HL-60/S4 treated with phorbol 12-myristate 13-acetate at 8.2 ng/mL for 4 days and 3 days (cell line): ENCODE results near the gene PPIP5K2.
"Not testable (repeated sequence)": the region's sequence is repeated elsewhere in the genome, so short reads cannot be mapped to it uniquely, and the experiment has no call there.

Experiments
- in situ Hi-C: fragments of 300-500 bp; cut with MboI; formaldehyde crosslinking; loops from 2 replicates; pipeline ENCODE4 v1.15.0; 2022; ENCODE audit warnings: low sequenced_read_pairs

Gene PPIP5K2

DNA sequence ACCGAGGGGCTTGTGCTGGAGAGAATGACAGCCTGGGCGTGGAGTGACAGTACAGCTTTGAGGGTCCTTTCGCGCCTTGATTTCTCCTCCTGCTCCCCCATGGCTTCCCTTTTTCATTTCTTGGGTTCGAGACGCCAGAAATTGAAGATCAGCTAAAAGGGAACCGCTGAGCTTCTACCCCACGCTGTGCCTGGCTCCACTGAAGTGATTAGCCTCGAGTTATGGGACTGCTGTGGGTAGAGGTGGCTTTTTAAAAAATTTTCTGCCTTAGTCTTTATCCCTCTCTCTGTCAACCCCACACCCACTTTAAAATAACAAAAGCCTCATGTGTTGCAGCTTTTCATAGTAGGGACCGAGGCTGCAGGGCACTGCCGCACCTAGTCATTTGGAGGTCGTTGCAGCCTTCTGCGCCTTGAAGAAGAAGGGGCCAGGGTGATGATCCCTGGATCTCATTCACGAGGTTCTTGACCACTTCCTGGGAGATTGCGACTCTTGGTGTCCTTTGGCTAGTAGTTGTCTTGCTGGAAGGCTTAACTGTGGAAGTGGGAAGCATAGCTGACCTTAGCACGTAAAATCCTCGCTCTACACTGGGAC is 603 bp downstream of the PPIP5K2 start:
- in situ Hi-C loops: no loop called here

DNA sequence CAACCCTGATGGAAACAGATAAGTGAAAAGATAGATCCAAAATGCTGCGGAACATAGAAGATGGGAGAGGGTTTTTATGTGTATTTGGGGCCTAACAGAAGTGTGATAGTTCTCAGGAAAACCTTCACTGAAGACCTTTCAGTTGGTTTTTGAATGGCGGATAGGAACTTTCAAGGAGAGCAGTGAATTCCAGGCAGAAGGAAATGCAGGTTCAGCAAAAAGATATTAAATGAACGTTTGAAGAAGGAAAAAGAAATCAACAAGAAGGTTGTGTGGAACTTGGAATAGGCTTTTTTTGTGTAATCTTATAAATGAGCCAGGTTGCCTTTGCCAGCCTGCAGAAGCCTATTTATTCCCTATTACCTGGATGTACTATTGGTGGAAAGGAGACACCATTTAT is 2.1 kb downstream of the PPIP5K2 start:
- in situ Hi-C loops: no loop called here

DNA sequence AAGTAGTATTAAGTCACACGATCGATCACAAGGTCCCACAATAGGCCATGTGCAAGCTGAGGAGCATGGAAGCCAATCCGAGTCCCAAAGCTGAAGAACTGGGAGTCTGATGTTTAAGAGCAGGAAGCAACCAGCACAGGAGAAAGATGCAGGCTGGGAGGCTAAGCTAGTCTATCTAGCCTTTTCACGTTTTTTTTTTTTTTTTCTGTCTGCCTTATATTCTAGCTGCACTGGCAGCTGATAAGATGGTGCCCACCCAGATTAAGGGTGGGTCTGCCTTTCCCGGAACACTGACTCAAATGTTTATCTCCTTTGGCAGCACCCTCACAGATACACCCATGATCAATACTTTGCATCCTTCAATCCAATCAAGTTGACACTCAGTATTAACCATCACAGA is 6.5 kb downstream of the PPIP5K2 start:
- in situ Hi-C loops: loop anchor here (25.0 kb wide), 1 partner anchor 339 kb away; no protein-coding TSS in a partner anchor

DNA sequence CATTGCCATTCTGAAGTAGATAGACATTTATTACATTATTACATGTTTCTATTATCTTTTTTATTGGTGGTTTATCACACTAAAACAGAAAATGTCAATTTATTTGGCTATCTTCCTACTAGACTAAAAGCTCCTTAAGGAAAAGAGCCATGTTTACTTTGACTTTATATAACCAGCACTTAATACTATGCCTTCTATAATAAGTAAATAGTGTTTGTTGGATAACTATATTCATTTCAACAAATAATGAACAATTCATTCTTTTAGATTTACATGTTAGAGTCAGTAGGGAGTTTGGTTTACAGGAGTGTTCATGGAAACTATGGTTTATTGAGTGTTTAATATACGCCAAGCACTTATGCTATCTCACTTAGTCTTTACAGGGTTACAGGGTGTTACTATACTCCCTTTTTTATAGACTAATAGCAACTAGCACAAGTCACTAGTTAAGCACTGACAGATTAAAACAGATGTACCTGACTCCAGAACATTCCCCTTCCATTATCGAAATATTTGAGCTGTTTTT is 7.3 kb downstream of the PPIP5K2 start:
- in situ Hi-C loops: loop anchor here (25.0 kb wide), 1 partner anchor 340 kb away; no protein-coding TSS in a partner anchor

DNA sequence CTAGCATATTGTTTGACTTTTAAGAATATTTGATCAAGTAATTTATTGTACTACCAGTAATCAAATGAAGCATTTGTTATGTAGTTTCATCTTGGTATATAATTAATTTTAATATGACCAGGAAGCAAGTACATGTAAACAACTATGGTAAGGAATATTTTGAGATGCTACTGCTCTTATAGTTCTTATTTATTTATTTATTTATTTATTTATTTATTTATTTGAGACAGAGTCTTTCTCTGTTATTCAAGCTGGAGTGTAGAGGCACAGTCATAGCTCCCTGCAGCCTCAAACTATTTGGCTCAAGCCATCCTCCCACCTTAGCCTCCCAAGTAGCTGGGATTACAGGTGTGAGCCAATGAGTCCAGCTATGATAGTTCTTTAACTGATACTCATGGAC is 8.1 kb downstream of the PPIP5K2 start:
- in situ Hi-C loops: loop anchor here (25.0 kb wide), 1 partner anchor 341 kb away; no protein-coding TSS in a partner anchor

DNA sequence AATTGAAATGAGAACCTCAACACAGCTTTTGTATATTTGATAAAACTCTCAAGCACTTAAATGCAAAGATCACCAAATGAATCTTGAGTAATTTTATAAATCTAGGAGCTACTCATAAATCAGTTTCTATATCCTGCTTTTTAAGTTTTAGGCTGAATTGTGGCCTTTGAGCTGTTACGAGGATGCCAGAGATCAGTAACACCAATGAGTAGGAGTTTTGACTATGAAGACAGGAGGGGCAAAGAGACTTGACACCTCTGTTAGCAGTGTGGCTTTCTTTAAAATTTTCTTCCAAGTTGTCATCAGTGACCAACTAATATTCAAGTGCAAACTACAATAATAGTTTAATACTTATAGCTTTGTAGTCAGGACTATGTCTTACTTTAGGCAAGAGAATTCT is 12.6 kb downstream of the PPIP5K2 start:
- in situ Hi-C loops: loop anchor here (25.0 kb wide), 1 partner anchor 345 kb away; no protein-coding TSS in a partner anchor

DNA sequence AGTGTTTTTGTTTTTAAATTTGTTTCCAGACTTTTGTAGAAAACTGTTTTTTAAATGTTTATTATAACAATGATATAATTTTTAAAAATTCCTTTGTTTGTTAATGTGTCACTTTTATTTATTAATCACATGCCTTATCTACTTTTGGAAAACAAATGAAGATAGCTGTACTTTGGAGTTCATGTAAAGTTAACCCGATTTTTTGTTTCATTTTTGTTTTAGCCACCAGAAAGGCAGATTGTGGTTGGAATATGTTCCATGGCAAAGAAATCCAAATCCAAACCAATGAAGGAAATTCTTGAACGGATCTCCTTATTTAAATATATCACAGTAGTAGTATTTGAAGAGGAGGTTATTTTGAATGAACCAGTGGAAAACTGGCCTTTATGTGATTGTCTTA is 13.1 kb downstream of the PPIP5K2 start:
- in situ Hi-C loops: loop anchor here (25.0 kb wide), 1 partner anchor 346 kb away; no protein-coding TSS in a partner anchor

DNA sequence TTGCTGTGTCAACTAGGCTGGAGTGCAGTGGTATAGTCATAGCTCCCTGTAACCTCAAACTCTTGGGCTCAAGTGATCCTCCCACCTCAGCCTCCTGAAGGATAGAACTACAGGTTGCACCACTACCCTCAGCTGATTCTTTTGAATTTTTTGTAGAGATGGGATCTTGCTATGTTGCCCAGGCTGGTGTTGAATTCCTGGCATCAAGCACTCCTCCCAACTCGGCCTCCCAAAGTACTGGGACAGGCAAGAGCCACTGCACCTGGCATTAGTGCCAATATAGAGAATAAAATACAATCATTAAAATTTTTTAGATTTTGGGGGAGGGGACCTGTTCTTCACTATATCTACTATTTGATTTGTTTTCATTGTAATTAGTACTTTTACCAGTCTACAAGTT is 15.4 kb downstream of the PPIP5K2 start:
- in situ Hi-C loops: loop anchor here (25.0 kb wide), 1 partner anchor 348 kb away; no protein-coding TSS in a partner anchor

DNA sequence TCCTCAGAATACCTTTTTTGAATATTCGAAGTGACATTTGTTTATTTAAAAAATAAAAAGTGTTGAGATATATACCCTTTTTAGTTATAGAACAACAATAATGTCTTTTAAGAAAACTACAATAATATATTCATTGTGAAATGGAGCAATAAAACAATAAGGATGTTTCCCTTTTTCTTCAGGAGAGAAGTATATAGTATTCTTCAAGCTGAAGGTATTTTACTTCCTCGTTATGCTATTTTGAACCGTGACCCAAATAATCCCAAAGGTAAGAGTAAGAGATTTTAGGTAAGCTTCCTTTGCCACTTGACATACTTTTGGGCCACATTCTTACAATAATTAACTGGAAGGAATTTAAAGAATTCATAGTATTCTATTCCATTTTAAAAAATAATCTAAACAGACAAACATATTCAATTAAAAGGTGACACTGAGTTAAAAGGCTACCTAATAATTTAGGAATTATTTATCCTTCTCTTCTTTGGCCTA is 18.1 kb downstream of the PPIP5K2 start:
- in situ Hi-C loops: loop anchor here (25.0 kb wide), 1 partner anchor 351 kb away; no protein-coding TSS in a partner anchor

DNA sequence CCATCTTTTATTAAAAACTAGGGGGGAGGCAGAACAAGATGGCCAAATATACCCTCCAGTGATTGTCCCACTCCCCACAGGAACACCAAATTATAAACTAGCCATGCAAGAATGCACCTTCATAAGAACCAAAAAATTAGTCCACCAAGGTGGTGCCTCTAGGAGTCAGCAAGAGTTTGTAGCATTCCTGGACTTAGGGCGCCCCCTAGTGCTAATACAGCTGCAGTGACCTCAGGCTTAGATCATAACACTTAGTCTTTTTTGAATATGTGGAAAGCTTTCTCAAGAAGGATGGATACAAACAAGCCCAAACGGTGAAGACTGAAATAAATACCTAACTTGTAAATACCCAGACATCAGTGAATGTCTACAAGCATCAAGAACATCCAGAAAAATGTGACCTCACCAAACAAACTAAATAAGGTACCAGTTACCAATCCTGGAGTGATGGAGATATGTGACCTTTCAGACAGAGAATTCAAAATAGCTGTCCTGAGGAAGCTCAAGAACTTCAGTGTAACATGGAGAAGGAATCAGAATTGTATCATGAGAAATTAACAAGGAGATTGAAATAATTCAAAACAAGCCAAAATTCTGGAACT is 19.3 kb downstream of the PPIP5K2 start:
- in situ Hi-C loops: loop anchor here (25.0 kb wide), 1 partner anchor 352 kb away; no protein-coding TSS in a partner anchor

DNA sequence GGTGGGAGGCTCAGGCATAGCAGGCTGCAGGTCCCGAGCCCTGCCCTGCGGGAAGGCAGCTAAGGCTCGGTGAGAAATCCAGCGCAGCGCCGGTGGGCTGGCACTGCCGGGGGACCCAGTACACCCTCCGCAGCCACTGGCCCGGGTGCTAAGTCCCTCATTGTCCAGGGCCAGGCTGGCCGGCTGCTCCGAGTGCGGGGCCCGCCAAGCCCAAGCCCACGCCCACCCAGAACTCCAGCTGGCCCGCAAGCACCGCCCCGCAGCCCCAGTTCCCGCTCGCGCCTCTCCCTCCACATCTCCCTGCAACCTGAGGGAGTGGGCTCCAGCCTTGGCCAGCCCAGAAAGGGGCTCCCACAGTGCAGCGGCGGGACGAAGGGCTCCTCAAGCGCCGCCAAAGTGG is 22.0 kb downstream of the PPIP5K2 start:
- in situ Hi-C loops: loop anchor here (25.0 kb wide), 1 partner anchor 355 kb away; no protein-coding TSS in a partner anchor

DNA sequence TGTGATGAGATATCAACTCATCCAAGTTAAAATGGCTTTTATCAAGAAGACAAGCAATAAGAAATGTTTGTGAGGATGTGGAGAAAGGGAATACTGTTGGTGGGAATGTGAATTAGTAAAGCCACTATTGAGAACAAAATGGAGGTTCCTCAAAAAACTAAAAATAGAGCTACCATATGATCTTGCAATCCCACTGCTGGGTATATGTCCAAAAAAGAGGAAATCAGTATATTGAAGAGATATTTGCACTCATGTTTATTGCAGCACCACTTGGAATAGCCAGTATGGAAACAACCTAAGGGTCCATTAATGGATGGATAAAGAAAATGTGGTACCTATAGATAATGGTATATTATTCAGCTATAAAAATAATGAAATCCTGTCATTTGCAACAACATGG is 25.1 kb downstream of the PPIP5K2 start:
- in situ Hi-C loops: loop anchor here (25.0 kb wide), 1 partner anchor 358 kb away; no protein-coding TSS in a partner anchor

DNA sequence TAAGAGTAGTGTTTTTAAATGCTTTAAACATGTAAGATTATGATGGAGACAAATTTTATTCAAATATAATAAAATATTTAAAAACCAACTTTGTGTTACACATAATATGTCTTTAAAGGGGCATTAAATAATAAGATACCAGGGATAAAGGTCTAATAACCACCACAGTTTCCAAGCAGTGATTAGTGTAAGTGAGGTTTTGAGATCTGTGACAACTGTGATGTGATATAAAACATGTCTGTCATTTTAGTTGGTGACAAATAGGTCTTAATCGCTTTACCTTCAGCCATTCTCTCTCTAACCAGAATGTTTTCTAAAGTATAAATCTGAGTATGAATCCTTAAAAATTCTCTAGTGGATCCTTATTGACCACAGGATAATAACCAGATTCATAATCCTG is 28.1 kb downstream of the PPIP5K2 start:
- in situ Hi-C loops: loop anchor here (25.0 kb wide), 1 partner anchor 361 kb away; no protein-coding TSS in a partner anchor

DNA sequence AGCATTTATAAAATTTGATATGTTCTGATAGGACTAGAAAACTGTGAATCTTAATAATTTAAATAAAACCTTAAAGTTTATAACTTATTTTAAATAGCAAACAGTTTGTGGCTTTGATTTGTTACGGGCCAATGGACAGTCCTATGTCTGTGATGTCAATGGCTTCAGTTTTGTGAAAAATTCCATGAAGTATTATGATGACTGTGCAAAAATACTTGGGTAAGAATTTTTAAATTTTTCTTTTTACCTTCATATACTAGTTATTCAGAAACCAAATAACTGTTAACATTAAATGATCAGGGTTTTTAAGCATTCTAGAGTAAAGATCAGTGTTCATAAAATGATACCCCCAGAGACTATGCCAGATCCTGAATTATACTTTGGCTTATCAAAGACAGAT is 31.1 kb downstream of the PPIP5K2 start:
- in situ Hi-C loops: no loop called here

DNA sequence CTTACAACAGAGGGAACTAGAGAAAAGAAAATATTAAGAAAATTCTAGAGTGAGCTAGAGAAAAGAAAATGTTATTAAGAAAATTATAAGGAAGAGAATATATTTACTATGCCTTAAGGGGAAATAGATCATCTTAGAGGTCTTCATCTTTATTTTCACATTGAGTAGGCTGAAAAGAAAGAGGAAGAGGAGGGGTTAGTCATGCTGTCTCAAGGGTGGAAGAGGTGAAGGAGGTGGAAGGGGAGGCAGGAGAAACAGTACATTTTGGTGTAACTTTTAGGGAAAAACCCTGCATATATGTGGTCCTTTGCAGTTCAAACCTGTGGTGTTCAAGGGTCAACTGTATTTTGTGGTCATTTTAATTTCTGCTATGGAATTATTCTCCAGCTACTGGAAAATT is 46.6 kb downstream of the PPIP5K2 start:
- in situ Hi-C loops: no loop called here

DNA sequence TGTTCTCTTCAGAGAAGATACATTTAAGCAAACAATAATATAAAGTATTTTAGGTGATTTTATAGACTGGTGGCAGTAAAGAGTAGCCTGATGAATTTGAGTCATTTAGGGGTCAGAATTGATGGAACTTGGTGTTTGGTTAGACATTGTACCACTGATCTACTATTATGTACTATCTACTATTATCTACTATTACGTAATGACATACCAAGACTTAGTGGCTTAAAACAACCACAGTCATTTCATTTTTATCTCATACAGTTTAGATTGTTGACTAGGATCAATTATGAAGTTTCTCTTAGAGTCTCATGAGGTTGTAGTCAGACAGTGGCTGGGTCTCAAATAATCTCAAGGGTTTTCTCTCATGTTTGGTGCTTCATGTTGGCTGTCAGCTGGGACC is 54.0 kb downstream of the PPIP5K2 start:
- in situ Hi-C loops: no loop called here

DNA sequence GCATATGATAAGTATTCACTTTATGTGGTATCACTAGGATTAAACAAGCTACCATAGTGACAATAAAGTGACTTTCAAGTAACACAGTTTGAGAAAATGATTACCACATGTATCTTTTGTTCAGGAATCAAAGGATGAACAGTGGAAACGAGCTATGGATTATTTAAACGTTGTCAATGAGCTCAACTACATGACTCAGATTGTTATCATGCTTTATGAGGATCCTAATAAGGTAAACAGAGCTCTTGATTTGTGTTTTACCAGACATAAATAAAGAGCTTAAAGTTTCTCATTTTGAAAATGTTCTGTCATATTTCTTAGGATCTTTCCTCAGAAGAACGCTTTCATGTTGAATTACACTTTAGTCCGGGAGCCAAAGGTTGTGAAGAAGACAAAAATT is 57.4 kb downstream of the PPIP5K2 start:
- in situ Hi-C loops: no loop called here

DNA sequence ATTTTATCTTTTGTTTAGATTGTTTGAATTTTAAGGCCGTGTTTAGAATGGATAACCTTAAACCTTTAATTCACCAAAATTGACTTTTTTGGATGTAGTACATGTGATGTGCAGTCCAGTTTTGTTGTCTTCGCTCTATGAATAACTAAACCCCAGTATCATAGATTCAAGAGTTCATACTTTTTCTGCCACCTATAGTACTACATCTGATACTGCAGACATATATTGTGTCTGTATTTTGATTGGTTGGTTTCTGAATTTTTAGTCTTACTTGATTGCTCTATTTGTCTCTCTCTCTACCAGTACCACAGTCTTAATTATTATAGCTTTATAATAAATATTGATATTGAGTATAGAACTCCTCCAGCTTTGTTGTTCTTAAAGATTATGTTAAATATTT is 58.1 kb downstream of the PPIP5K2 start:
- in situ Hi-C loops: no loop called here

DNA sequence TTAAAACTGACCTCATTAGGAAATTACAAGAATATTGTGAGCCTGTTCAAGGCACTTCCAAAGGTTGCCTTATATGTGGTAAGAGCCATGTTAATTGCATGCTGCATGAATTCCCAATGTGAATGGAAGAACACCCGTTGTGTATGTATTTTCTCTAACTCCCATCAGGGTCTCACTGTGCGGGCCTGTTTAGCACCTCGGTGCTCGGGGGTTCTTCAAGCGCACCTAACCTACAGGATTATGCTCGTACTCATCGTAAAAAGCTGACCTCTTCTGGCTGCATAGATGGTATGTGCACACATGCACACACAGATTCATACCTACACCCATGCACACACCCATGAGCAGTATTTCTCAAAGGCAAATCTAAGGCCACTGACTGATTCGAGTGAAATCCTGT is 66.1 kb downstream of the PPIP5K2 start:
- in situ Hi-C loops: no loop called here

DNA sequence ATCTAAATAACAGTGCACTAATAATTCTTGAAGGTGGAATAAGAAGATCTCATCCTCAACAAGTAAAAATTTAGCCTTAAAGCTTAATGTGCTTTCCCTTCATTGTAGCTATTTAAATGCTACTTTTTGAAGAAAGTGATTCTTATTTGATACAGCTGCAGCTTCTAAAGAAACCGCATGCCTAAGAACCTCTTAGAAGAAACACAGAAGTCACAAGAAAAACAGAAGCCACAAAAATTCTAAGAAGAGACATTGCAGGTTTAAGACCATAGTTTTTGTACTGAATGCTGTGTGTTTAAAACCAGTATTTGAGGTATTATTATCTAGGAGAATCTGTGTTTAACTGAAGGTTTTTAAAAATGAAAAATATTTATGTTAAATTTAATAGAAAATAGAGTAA is 68.3 kb downstream of the PPIP5K2 start:
- in situ Hi-C loops: no loop called here

DNA sequence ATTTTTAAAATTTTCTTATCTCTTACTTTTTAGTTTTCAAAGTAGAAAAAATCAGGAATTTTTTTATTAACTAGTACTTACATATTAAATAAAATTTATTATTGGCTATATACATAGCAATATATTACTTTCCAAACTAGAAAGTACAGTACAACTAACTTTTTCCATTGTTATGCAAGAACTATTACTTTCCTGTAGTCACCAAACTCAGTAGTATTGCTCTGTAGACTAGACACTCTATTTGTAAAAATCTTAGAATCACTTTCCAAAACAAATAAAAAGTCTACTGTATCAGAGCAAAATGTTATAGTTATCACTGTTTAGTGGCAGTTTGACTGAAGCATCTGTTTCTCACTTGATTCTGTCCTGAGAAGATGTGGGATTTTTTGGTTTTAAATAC is 83.1 kb downstream of the PPIP5K2 start:
- in situ Hi-C loops: no loop called here

DNA sequence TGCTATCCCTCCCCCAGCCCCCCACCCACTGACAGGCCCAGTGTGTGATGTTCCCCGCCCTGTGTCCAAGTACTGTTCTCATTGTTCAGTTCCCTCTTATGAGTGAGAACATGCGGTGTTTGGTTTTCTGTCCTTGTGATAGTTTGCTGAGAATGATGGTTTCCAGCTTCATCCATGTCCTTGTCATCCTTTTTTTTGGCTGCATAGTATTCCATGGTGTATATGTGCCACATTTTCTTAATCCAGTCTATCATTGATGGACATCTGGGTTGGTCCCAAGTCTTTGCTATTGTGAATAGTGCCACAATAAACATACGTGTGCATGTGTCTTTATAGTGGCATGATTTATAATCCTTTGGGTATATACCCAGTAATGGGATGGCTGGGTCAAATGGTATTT is 84.9 kb downstream of the PPIP5K2 start:
- in situ Hi-C loops: not testable (repeated sequence)
